NB4 (cell line): ENCODE measurements around the gene DLGAP4.

ENCODE experiments used
- DNase-seq: peaks from one replicate; pipeline ENCODE4 v3.0.0; 2010; ENCODE audit warnings: low read depth
- H3K4me3 ChIP-seq: one replicate; pipeline ENCODE4 v1.5.1; 2011; ENCODE audit warnings: mild to moderate bottlenecking, low read depth, low read length, moderate library complexity
- MYC ChIP-seq: IDR thresholded peaks from 2 replicates; pipeline ENCODE4 v1.6.1; 2011; ENCODE audit warnings: low read depth, low read length
- POLR2A ChIP-seq: IDR thresholded peaks from 2 replicates; pipeline ENCODE4 v1.6.1; 2011; ENCODE audit warnings: mild to moderate bottlenecking; ENCODE audit not compliant: insufficient read length; ENCODE audit errors: extremely low read depth
- TF ChIP-seq, protein P1 (sequence below): IDR thresholded peaks from one replicate; pipeline ENCODE4 v1.5.1; 2012; ENCODE audit warnings: low read depth, low read length
- TF ChIP-seq, protein P2 (sequence below): IDR thresholded peaks from 2 replicates; pipeline ENCODE4 v1.6.1; 2011; ENCODE audit warnings: low read depth, low read length

DLGAP4 gene

DNA sequence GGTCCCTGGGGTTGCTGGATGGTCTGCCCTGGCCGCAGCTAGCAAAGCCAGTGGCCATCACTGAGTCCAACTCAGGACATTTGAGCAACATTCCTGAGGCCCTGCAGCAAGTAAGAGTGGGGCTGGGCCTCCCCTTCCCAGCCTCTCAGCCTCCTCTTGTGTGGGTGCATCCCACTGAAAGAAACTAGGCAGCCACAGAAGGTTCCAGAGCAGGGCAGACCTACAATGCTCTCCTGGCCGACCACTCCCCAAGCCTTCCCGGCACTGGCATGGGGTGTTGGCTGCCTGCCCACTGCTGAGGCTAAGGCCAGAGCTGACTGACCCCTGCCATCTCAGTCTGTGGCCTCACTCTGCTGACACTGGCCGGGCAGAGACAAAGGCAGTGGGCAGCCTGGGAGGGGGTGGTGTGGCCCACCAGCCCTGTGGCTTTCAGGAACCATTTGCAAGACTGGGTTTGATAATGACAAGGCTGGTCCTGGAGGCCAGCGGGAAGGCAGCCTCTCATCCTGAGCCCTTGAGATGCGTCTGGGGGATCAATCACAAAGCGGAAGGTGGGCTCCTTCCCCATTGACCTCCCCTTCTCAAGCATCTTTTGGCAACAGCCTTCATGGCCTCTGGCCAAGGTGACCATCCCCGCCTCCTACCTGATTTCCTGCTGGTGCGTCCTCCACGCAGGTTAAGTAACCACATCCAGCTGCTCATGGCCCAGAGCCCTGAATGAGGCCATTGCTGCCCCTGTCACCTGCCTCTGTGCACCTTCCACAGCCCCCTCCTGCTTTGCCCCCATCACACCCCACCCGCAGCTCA is 9.6 kb downstream of the DLGAP4 start:
- no peak overlapping the region for H3K4me3 ChIP-seq
- no peak for DNase-seq
- TF ChIP-seq, protein P1, sequence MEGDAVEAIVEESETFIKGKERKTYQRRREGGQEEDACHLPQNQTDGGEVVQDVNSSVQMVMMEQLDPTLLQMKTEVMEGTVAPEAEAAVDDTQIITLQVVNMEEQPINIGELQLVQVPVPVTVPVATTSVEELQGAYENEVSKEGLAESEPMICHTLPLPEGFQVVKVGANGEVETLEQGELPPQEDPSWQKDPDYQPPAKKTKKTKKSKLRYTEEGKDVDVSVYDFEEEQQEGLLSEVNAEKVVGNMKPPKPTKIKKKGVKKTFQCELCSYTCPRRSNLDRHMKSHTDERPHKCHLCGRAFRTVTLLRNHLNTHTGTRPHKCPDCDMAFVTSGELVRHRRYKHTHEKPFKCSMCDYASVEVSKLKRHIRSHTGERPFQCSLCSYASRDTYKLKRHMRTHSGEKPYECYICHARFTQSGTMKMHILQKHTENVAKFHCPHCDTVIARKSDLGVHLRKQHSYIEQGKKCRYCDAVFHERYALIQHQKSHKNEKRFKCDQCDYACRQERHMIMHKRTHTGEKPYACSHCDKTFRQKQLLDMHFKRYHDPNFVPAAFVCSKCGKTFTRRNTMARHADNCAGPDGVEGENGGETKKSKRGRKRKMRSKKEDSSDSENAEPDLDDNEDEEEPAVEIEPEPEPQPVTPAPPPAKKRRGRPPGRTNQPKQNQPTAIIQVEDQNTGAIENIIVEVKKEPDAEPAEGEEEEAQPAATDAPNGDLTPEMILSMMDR = no peak
- TF ChIP-seq, protein P2, sequence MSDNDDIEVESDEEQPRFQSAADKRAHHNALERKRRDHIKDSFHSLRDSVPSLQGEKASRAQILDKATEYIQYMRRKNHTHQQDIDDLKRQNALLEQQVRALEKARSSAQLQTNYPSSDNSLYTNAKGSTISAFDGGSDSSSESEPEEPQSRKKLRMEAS = no peak
- TF ChIP-seq POLR2A = no peak
- no peak for TF ChIP-seq MYC

DNA sequence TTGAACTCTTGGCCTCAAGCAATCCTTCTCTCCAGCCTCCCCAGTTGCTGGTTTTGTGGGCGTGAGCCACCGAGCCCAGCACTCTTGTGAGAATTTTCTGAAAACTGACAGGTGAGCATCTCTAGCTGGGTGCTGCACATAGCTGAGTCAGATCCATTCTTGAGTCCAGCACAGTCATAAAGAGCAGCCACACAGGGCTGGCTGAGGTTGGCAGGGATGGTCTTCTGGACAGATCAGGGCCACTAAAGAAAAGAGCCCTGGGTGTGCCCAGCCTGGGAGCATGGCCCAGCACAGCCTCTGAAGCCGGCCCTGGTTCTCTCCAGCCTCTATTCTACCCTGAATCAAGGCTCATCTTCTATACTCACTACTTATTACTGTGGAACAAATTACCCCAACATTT is 11.5 kb downstream of the DLGAP4 start:
- no peak for DNase-seq
- H3K4me3 ChIP-seq = no peak overlapping the region
- TF ChIP-seq, protein P1 = no peak

DNA sequence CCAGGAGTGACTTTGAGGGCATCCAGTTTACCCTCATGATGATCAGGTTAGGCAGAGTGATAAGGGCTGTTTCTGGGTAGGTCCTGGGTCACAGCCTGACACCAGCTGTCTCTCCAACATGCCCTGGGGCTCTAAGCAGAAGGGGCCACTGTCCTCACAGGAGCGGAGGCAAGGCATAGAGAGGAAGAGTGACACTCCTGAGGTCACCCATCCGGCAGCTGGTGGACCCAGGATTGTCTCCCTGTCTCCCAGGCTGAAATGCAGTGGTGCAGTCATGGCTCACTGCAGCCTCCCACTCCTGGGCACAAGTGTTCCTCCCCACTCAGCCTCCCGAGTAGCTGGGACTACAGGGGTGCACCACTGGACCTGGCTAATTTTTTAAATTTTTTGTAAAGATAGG is 12.0 kb downstream of the DLGAP4 start:
- TF ChIP-seq, protein P1 = no peak
- TF ChIP-seq, protein P2 = no peak
- TF ChIP-seq MYC (no peak), POLR2A (no peak)
- no peak for DNase-seq
- H3K4me3 ChIP-seq = no peak overlapping the region

DNA sequence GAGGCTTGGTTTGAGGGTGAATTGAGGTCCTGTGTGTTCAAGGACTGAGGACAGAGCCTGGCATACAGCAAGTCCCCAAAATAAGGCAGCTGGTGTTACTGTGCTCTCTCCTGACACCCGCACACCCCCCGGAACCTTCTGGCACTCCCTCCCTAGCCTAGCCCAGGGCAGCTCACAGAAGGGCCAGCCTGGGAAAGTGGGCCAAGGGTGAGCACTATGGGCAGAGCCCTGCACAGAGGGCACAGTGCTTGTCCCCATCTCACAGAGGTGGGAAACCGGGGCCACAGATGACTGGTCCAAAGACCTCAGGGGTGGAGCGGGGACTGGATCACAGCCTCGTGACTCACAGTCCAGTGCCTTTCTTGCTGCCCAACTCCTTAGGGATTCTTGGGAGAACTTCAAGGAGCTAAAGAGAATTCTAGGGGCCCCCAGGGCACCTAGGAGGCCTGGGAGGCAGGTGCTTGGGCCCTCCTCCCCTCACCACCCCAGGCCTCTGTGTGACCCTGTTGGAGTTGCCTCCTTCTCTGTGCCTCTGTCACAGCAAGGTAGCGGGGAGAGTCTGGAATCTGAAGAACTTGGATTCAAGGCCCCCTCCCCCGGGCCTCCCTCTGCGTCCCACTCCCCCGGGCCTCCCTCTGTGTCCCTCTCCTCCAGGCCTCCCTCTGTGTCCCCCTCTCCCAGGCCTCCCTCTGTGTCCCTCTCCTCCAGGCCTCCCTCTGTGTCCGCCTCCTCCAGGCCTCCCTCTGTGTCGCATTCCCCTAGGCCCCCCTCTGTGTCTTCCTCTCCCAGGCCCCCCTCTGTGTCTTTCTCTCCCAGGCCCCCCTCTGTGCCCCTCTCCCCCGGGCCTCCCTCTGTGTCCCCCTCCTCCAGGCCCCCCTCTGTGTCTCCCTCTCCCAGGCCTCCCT is 13.5 kb downstream of the DLGAP4 start:
- TF ChIP-seq, protein P1 = no peak
- TF ChIP-seq POLR2A = no peak
- H3K4me3 ChIP-seq = no peak overlapping the region
- DNase-seq = no peak

DNA sequence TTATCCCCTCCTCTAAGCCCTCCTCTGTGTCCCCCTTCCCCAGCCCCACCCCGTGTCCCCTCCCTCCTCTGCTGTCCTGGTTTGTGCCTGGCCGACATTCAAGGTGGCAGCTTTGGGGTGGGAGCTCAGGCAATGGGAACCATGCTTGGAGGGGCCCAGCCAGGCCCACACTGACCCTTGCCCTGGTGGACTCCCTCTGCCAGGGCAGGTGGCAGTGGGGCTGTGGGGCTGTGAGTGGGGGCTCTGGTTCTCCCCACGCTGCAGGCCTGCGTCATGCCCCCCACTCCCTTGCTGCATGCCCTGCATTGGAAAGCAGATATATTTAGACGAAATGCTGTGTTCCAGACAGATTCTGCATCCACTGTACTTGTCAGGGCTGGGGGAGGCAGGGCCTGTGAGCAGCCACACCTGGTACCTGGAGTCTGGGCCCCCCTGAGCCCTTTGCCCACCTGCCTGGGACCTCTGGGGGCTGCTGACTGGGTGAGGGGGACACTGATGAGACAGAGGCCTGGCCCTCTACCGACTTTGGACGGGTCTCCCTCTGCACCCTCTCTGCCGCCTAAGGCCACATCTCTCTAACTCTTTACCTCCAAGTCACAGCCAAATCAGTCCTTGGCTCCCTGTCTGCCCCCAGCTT is 14.2 kb downstream of the DLGAP4 start:
- TF ChIP-seq, protein P1 = no peak
- no peak for TF ChIP-seq POLR2A
- TF ChIP-seq MYC = no peak
- DNase-seq = no peak
- no peak overlapping the region for H3K4me3 ChIP-seq
